ENCODE data around the gene KIAA0825.

KIAA0825 gene

DNA sequence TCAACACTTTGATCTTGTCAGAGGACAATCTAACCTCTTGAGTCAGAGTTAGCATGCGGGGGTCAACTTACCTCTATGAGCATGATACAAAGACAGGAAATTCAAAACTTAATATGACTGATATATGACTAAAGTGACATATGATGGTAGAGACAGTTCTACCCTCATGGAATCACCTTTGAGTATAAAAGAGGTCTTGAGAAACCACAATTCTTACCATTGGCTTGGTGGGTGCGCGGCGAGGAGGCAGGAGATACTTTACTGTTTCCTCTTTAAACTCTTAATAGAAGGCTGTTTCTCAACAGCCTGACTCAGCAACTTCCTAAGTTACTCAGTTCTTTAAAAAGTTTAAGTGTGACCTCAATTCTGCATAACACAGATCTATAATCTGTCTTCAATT is 372.8 kb downstream of the KIAA0825 start:
- in situ Hi-C loops (cut with MboI; ENCODE audit: low sequenced_read_pairs), result no loop called here

DNA sequence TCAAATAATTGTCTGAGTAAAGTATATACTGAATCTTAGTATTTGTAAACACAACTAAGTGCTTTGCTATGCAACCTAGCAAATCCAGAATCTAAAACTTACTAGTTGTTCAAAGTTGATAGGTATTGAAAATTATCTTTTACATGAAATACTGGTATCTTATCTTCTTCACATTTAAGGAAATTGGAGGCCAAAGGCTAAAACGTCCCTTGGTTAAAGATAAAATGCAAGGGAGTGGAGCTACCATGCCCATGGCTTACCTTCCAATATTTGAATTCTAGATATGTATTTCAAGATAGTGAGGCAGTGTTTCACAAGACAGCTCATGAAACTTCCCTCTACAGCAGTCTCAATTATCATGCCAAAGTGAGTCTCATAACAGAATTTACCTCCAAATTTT is 373.5 kb downstream of the KIAA0825 start:
- in situ Hi-C loops (cut with MboI; ENCODE audit: low sequenced_read_pairs), result no loop called here

DNA sequence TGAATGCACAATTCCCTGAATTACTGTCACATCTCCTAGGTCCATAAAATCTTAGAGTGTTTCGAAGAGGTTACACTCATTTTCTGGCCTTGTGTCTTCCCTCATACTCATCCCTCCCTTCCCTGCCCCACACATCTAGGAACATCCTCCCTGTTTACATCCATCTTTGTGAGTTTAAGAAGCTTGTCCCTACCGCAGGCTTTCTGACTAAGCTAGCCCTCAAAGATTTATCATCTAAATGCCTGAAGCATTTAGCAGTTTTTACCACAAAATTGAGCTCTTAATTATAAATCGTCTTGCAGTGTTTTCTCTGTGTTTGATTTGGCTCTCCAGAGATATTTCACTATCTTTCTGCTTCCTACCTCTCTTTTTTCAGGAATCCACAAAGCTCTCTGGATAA is 374.8 kb downstream of the KIAA0825 start:
- in situ Hi-C loops (cut with MboI; ENCODE audit: low sequenced_read_pairs), result no loop called here

DNA sequence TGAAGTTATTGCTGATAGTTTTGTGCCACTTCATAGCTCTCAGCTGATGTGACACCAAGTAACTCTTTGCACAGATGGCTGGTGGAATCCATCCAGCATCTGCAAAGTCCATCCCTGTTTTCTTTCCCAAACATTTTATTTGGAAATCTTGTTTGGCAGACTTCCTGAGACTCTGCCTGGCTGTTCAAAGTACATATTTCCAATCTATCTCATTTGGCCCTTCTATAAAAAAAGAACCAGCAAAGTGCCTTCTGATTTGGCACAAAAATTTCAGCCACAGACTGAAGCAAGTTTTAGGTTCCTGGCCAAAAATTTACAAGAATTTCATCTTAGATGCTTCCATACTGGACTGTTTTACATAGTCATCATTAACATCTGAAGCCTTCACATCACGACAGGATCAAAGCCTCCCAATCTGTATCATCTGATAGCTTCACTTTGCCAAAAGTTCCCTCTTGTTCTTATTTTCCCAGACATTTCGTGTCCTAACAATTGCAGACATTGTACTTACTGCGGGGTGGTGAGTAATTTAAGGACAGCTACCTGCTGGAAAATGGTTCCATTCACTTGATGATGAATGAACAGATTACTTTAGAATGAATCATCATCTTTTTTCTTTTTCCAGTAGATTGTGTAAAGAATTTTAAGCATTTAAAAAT is 377.3 kb downstream of the KIAA0825 start:
- in situ Hi-C loops (cut with MboI; ENCODE audit: low sequenced_read_pairs), result no loop called here

DNA sequence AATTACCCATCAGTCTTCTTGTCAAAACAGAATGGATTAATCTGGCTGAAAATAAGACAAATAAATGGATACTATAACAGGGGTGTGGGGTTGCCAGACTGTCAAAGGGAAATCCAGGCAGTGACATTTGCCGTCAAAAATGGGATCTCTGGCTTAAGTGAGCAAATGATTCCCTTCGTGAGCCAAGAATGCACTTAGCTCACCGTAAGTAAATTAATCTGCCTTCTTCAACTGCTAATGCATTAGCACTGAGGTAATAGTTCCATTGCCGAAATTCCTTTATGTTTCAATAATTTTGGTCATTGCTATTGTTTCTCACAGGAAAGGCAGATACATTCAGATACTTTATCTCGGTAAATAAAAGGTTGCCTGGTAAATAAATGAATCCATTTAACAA is 377.8 kb downstream of the KIAA0825 start:
- in situ Hi-C loops (cut with MboI; ENCODE audit: low sequenced_read_pairs), result no loop called here

DNA sequence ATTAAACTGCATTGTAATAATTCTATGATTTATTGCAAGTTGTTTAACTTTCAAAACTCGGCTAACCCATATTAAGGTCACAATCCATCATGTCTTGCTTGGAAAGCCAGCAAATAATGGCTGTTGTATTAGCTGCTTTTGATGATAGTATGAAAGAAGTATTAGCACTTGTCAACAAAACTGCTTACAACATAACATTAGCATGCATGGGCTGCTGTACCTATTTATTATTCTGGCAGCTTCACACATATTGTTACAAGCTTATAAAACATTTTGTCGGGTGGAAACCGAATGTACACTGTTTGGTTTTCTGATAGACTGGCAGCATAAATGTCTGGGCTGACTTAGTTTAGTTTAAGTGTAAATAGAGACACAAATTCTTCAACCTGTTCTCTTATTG is 378.3 kb downstream of the KIAA0825 start:
- in situ Hi-C loops (cut with MboI; ENCODE audit: low sequenced_read_pairs), result no loop called here

DNA sequence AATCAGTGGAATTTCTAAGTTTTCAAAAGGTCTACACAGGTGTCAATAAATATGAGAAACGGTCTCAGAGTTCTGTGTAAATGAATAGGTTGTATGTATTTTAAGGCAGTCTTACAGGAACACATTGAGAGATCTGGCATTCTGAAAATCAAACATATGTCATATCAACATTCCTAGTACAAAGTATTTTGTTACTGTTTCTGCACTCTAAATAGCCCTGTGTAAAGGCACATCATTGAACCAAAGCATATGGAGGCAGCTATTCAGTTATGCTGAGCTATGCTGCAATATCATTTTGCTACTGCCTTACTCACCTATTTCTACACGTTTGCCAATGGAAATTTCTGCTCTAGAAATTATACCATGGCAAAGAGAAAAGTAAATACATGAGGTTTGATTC is 379.1 kb downstream of the KIAA0825 start:
- in situ Hi-C loops (cut with MboI; ENCODE audit: low sequenced_read_pairs), result no loop called here

DNA sequence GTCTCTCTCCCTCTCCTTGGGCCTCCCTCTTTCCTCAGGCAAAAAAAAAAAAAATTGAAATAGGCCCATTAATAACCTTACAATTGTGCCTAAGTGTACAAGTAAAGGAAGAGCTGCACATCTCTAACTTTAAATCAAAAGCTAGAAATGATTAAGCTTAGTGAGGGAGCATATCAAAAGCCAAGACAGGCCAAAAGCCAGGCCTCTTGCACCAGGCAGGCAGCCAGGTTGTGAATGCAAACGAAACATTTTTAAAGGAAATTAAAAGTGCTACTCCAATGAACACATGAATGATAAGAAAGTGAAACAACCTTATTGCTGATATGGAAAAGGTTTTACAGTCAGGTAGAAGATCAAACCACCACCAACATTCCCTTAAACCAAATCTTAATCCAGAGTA is 383.4 kb downstream of the KIAA0825 start:
- in situ Hi-C loops (cut with MboI; ENCODE audit: low sequenced_read_pairs), result no loop called here

DNA sequence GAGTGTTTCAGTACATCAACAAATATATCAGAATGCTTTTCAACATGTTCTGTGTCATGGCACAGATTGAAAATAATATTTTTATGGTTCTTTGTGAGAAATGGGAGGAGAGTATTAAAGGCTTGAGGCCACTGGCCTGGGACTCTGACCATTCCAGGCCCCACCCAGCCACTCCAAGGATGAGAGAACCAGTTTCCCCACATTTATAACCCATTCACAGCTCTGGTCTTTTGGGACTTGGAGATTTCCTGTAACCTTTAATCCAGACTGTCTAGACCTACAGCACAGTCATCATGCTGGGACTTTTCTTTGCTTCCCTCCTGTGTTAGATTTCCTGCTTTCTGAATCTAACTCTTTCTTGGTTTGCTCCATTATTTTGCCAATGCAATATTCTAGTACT is 389.6 kb downstream of the KIAA0825 start:
- in situ Hi-C loops (cut with MboI; ENCODE audit: low sequenced_read_pairs), result no loop called here

DNA sequence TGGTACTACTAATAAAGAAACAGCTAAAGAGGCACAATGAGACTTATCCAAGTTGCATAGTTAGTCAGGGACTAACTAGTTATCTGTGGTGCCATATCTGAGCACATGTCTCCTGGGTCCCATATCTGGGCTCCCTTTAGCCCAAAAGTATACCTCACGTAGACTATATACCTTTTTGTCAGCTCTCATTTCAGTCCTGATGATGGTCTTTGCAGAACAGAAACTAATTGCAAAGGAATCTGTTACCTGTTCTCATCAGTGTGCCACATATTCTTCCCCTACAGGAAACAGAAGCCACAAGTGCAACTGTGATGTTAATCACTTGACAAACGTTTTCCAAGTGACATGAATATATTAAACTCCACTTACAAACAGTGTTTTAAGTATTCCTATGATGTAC is 395.2 kb downstream of the KIAA0825 start:
- in situ Hi-C loops (cut with MboI; ENCODE audit: low sequenced_read_pairs), result no loop called here

DNA sequence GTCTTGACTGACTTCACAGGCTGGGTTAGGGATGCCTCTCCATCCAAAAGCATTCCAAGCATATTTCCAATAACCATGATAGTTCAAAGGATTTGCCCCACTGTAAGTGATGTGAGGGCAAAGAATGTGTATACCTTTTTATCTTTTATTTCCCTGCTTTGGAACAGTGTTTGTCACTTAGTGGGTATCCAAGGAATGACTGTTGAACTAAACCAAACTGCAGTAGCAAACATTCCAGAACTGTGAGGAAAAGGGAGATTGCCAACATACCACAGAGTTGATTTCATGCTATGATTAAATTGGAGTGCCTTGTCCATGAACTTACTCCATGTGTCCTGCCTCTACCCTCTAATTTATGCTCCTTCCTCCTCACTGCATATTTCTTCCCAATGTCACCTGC is 400.0 kb downstream of the KIAA0825 start:
- in situ Hi-C loops (cut with MboI; ENCODE audit: low sequenced_read_pairs), result no loop called here

DNA sequence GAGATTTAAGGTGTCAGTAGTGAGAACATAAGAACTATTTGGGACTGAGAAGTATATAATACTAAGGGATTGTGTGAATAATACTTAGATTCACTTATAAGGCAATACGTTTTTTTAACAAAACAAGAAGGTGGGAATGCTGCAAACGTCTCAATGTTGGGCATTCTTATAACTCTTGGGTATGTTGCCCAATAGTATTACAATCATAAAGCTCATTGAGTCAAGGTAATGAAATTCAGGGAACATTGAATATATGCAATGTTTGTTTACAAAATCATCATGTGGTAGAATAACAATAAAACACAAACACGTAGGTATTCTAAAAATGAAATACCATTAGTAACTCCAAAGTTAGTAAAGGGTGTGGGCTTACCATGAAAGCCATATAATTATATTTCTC is 400.7 kb downstream of the KIAA0825 start:
- in situ Hi-C loops (cut with MboI; ENCODE audit: low sequenced_read_pairs), result no loop called here

DNA sequence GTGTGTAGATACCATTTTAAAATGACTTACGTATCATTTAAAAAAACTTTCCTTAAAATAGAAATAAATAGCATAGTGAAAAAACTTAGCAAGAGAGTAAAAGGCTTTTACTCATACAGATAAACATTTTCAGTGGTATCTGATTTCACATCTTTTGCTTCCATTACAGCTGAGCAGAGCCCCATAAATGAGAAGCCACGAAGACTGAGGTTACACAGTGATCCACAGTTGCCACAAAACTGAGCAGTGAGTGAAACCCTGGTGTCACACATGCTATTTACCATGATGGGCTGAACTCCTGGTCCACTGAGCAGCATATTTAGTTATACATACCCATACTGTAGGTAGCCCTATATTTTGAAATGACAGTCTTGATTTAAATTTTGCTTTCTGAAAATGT is 401.2 kb downstream of the KIAA0825 start:
- in situ Hi-C loops (cut with MboI; ENCODE audit: low sequenced_read_pairs), result no loop called here

DNA sequence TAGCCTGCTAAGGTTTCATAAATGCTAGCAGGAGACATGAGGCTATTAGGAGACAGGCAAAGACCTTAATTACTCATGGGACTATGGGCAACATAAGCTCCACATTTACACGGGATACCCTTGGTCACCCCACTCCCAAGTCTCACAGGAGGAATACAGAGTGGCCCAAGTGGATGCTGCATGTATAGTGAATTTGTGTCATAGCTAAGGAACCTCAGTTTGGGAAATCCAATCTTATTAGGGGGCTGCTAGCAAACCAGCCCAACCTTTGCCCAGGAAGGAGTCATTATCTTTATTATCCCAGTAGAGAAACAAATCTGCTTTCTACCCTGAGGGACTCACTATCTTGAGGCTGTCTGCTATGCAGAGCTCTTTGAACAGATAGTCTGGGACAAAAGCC is 405.9 kb downstream of the KIAA0825 start:
- in situ Hi-C loops (cut with MboI; ENCODE audit: low sequenced_read_pairs), result no loop called here

DNA sequence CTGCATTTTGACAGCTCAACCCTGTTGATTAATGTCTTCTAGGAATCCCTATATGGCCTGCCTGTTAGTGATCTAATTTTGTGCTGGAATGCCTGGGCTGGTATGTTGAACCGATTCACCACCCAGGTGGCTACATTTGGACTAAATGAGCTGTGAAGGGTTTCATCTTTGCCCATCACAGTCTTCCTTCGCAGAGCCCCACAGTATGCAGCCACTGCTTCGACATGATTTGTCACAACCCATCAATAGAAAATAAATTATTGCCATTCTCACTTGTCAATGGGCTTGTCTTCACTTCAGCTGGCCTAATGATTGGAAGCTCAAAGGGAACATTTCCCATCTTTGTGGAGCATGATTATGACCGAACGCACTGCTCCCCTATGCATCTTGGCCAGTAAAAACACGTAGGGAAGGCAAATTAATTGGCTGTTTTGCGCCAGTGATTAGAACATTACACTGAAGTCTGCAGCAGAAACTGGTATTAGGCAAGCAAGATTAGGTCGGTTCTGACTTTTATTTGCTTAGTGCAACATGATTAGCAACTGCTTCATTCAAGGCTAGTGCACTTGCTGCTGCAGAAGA is 408.5 kb downstream of the KIAA0825 start:
- in situ Hi-C loops (cut with MboI; ENCODE audit: low sequenced_read_pairs), result no loop called here

DNA sequence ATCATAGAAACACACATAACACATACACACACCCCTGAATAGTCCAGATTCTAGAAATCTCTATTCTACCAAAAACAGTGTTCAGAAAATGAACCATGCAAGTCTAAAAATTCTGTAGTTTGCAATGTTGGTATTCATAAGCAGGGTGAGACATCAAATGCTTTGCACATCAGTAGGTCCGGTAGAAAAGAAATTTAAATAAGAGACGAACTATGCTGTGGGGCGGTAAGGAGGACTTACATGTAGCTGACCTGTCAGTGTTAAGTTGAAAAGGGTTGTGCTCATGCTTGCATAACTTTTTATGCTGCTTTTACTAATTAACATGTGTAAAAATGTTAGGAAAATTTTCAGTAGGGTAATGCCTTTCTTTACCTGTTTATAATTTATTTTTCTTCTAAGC is 409.1 kb downstream of the KIAA0825 start:
- in situ Hi-C loops (cut with MboI; ENCODE audit: low sequenced_read_pairs), result no loop called here

DNA sequence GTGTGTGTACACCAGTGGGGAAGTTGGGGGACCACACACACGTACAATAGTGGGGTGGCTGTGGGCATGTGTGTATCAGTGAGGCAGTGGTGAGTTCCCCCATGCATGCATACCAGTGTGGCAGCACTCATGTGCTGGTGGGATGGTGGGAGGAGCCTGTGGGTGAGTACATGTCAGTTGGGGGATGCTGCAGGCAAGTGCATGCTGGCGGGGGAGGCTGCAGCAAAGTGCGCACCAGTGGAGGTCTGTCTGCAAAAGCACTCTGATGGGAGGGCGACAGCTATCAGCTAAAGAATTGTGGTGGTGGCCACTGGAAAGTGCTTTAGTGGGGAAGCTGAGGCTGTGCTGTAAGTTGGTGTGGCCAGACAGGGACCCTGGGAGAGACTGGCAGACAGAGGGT is 418.8 kb downstream of the KIAA0825 start:
- in situ Hi-C loops (cut with MboI; ENCODE audit: low sequenced_read_pairs), result no loop called here

DNA sequence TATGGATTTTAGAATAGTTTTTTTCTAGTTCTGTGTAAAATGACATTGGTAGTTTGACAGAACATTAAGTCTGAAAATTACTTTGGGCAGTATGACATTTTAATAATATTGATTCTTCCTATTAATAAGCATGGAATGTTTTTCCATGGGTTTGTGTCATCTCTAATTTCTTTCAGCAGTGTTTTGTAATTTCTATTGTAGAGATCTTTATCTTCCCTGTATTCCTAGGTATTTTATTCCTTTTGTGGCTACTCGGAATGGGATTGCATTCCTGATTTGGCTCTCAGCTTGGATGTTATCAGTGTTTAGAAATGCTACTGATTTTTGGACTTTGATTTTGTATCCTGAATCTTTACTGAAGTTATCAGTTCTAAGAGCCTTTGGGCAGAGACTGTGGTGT is 420.4 kb downstream of the KIAA0825 start:
- in situ Hi-C loops (cut with MboI; ENCODE audit: low sequenced_read_pairs), result no loop called here

DNA sequence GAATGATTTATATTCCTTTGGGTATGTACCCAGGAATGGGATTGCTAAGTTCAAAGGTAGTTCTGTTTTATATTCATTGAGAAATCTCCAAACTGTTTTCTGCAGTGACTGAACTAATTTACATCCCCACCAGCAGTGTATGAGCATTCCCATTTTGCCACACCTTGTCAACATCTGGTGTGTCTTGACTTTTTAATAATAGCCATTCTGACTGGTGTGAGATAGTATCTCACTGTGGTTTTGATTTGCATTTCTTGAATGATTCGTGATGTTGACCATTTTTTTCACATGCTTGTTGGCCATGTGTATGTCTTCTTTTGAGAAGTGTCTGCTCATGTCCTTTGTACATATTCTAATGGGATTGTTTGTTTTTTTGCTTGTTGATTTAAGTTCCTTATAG is 421.5 kb downstream of the KIAA0825 start:
- in situ Hi-C loops (cut with MboI; ENCODE audit: low sequenced_read_pairs), result no loop called here

DNA sequence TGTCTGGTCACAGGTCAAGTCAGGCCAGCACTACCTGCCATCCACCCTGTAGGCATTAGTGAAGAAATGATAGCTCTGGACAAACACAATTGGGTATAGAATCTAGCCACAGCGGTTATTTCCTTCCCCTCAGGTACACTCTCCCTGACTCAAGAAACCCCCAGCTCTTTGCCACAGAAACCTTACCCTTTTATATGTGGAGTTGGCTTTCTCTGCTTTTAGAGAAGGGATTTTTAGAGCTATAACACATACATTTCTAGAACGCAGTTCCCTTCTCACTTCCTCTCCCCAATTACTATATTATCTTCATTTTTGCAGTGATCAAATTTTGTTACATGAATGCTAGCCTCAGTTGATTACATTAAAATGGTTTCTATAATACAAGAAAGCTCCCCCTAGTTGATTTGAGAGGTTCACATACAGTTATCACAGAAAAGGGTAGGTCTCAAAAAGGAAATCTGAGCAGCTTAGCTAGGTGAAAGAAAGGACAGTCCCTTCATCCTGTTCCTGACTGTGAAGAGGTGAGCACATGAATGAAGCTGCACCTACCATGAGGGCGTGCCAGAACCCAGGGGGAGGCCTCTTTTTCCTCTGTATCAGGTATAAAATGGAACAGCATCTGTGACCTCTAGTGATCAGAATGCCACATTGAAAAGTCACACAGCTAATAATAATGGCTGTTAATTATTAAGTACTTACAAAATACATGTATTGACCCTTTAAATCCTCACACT is 425.6 kb downstream of the KIAA0825 start:
- in situ Hi-C loops (cut with MboI; ENCODE audit: low sequenced_read_pairs), result no loop called here

DNA sequence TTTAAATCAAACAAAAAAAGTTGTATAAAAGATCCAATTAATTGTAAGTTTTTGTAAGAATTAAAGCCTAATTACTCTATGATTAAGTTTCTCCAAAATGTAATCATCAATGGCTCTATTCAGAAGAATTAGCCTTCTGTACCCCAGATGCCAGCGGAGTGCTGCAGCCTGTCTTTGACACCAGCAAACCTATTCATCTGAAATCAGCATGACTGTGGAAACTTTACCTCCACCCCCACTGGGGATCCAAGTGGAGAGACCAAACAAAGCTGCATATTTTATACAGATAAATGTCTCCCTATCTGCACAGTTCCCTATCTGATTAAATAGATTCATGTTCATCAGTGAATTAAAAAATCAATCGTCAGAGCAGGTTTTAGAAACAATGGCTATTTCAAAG is 426.8 kb downstream of the KIAA0825 start:
- in situ Hi-C loops (cut with MboI; ENCODE audit: low sequenced_read_pairs), result no loop called here

DNA sequence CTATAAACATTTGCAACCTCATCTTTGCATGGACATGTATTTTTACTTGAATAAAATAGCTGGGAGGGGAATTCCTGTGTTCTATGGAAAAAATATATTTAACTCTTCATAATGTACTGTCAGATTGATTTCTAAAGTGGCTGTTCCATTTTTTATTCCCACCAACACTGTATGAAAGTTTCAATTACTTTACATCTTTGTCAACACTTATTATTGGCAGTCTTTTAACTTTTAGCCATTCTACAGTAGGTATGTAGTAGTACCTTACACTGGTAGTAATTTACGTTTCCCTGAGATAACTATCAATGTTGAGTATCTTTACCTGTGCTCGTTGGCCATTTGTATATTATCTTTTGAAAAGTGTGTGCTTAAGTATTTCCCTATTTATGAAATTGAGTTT is 429.7 kb downstream of the KIAA0825 start:
- in situ Hi-C loops (cut with MboI; ENCODE audit: low sequenced_read_pairs), result no loop called here

DNA sequence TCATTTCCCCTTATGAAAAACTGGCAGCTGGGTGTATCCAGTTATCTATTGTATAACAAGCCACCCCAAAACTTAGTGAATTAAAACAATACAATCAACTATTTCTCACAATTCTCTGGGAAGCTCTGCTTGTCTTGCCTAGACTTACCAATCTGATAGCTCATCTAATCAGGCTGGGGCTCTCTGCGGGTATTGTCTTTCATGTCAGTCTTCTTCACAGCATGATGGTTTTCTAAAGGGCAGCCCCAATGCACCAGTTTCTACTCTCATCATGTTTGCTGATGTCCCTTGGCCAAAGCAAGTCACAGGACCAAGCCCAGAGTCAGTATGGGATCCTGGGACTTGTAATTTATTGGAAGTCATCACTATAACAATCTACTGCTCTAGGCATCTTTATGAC is 433.5 kb downstream of the KIAA0825 start:
- in situ Hi-C loops (cut with MboI; ENCODE audit: low sequenced_read_pairs), result no loop called here

Data from HL-60/S4 treated with phorbol 12-myristate 13-acetate at 8.2 ng/mL for 4 days and 3 days (cell line).